Ishikawa (cell line): Measurements from ENCODE around the gene ZNF319.

ENCODE experiments used
- CREB1 ChIP-seq: IDR thresholded peaks from 2 replicates; pipeline ENCODE4 v1.6.1; 2012; ENCODE audit warnings: low read depth
- EP300 ChIP-seq: IDR thresholded peaks from 2 replicates; pipeline ENCODE4 v1.6.1; 2012; ENCODE audit warnings: borderline replicate concordance
- FOXM1 ChIP-seq: IDR thresholded peaks from 2 replicates; pipeline ENCODE4 v1.6.1; 2012; ENCODE audit warnings: low read depth, borderline replicate concordance
- MAX ChIP-seq: IDR thresholded peaks from 2 replicates; pipeline ENCODE4 v1.6.1; 2012
- NFIC ChIP-seq: IDR thresholded peaks from 2 replicates; pipeline ENCODE4 v1.6.1; 2012
- RAD21 ChIP-seq: IDR thresholded peaks from 2 replicates; pipeline ENCODE4 v1.6.1; 2012; ENCODE audit warnings: low read depth
- REST ChIP-seq: IDR thresholded peaks from 2 replicates; pipeline ENCODE4 v1.6.1; 2012; ENCODE audit warnings: low read depth, mild to moderate bottlenecking
- TAF1 ChIP-seq: IDR thresholded peaks from 2 replicates; pipeline ENCODE4 v1.6.1; 2012; ENCODE audit warnings: low read depth, mild to moderate bottlenecking
- TCF12 ChIP-seq: IDR thresholded peaks from 2 replicates; pipeline ENCODE4 v1.6.1; 2012; ENCODE audit warnings: low read depth
- TEAD4 ChIP-seq: IDR thresholded peaks from 2 replicates; pipeline ENCODE4 v1.6.1; 2012

GRCh38 chr16:58040945-58041627 lies 40.6 kb upstream of the ZNF319 start:
- TF ChIP-seq RAD21, result no peak
- no peak for TF ChIP-seq EP300
- TF ChIP-seq FOXM1, result no peak
- no peak for TF ChIP-seq CREB1
- TF ChIP-seq MAX, result no peak
- no peak for TF ChIP-seq TAF1
- no peak for TF ChIP-seq TEAD4
- TF ChIP-seq NFIC, result no peak
- no peak for TF ChIP-seq TCF12
- no peak for TF ChIP-seq REST
